HepG2 (cell line): Measurements from ENCODE around the gene TSC22D3. TPM values are rescaled to one million over a fixed set of nuclear protein-coding genes. Genes with fewer than 3 reads are reported as not detected.

ENCODE experiments used
- ATAC-seq: fragments of 200-7000 bp; cut with Tn5 transposase; 3 replicates; pipeline ENCODE4 v1.9.1; 2020; ENCODE audit warnings: mild to moderate bottlenecking, moderate library complexity
- BruUV-seq: library from RNA; stranded (reverse); fragments of 400-500 nt; replicated peaks from 2 replicates; lab custom pipeline; 2021; lab: Mats Ljungman, UMichigan
- CTCF ChIA-PET: fragments of 300-600 bp; formaldehyde crosslinking; extraction: SDS; loops from one replicate; lab custom pipeline; 2021; ENCODE audit warnings: low total read pairs, inconsistent platforms, low intra/inter-chr PET ratio; lab: Yijun Ruan, JAX
- POLR2A ChIA-PET: fragments of 350-600 bp; sonication (Branson Sonifier 250); formaldehyde crosslinking; loops from one replicate; lab custom pipeline; 2020; ENCODE audit warnings: antibody characterized with exemption, inconsistent platforms; lab: Yijun Ruan, JAX
- DNase-seq: peaks from one replicate; pipeline ENCODE4 v3.0.0-alpha.2; 2015; ENCODE audit warnings: low spot score
- FAIRE-seq: peaks from 3 replicates; lab custom pipeline; 2011; peaks lifted over from hg19 to GRCh38; lab: Jason Lieb, UNC
- H2AFZ ChIP-seq: one replicate; pipeline ENCODE4 v1.6.1; 2011; ENCODE audit warnings: low read length, inconsistent platforms
- H3K27ac ChIP-seq: fragments of 300-600 bp; 3 replicates; pipeline ENCODE4 v1.8.0; 2011; ENCODE audit warnings: mixed run types, mild to moderate bottlenecking, mixed read lengths, low read length, inconsistent platforms; ENCODE audit not compliant: insufficient read depth; ENCODE audit errors: extremely low read length
- H3K27me3 ChIP-seq, 2 experiments: fragments of 200-600 bp in 1 of 2; 2 replicates in 1 of 2; 3 replicates in 1 of 2; pipeline versions ENCODE4 v1.6.0 to v1.8.0; 2011; ENCODE audit warnings: low read length in 2 of 2, mild to moderate bottlenecking in 2 of 2, moderate library complexity in 2 of 2, inconsistent platforms in 1 of 2; ENCODE audit not compliant: insufficient read depth in 2 of 2, control insufficient read depth in 1 of 2
- H3K36me3 ChIP-seq, 2 experiments: fragments of 200-600 bp in 1 of 2; replicated peaks in 1 of 2; 2 replicates in 1 of 2; 3 replicates in 1 of 2; pipeline versions ENCODE4 v1.5.1 to v1.8.0; 2011; ENCODE audit warnings: low read length in 2 of 2, inconsistent platforms in 1 of 2; ENCODE audit not compliant: insufficient read depth in 2 of 2, control insufficient read depth in 1 of 2
- H3K4me1 ChIP-seq: 2 replicates; pipeline ENCODE4 v1.5.1; 2012; ENCODE audit warnings: low read length, inconsistent platforms; ENCODE audit not compliant: insufficient read depth
- H3K4me2 ChIP-seq: 2 replicates; pipeline ENCODE4 v1.6.0; 2011; ENCODE audit warnings: low read depth, low read length, inconsistent platforms
- H3K4me3 ChIP-seq, 3 experiments: fragments of 200-600 bp in 1 of 3; sonication (generic), shearing (Covaris generic) in 1 of 3; replicated peaks in 1 of 3; 2 replicates each; pipeline ENCODE4 v1.5.1; 2011 to 2016; ENCODE audit warnings: low read length in 3 of 3, inconsistent platforms in 2 of 3, low read depth in 2 of 3, mild to moderate bottlenecking in 2 of 3, control low read depth in 1 of 3, mixed read lengths in 1 of 3; ENCODE audit not compliant: insufficient read depth in 1 of 3
- H3K79me2 ChIP-seq: one replicate; pipeline ENCODE4 v1.6.1; 2011; ENCODE audit warnings: low read length, inconsistent platforms; ENCODE audit not compliant: insufficient read depth
- H3K9ac ChIP-seq: 2 replicates; pipeline ENCODE4 v1.6.0; 2011; ENCODE audit warnings: mild to moderate bottlenecking, low read depth, low read length, inconsistent platforms; ENCODE audit not compliant: insufficient read depth
- H3K9me3 ChIP-seq: 2 replicates; pipeline ENCODE4 v1.5.1; 2012; ENCODE audit warnings: mild to moderate bottlenecking, low read length
- H4K20me1 ChIP-seq: 2 replicates; pipeline ENCODE4 v1.6.0; 2011; ENCODE audit warnings: inconsistent platforms, mild to moderate bottlenecking, low read length, moderate library complexity; ENCODE audit not compliant: insufficient read depth
- ADNP ChIP-seq: sonication (generic); formaldehyde crosslinking; IDR thresholded peaks from 2 replicates; pipeline ENCODE4 v1.4.0; 2020; ENCODE audit warnings: missing genetic modification reagents
- EZH2 ChIP-seq: conservative IDR thresholded peaks from 2 replicates; pipeline ENCODE4 v1.6.1; 2012; ENCODE audit warnings: mild to moderate bottlenecking, low read depth, low read length, moderate library complexity
- HMG20A ChIP-seq: IDR thresholded peaks from 2 replicates; pipeline ENCODE4 v1.6.1; 2016; ENCODE audit warnings: borderline replicate concordance
- ZMAT3 ChIP-seq: sonication (generic); formaldehyde crosslinking; conservative IDR thresholded peaks from 2 replicates; pipeline ENCODE4 v1.7.0; 2021; ENCODE audit warnings: missing genetic modification reagents
- ZNF260 ChIP-seq: sonication (generic); formaldehyde crosslinking; IDR thresholded peaks from 2 replicates; pipeline ENCODE4 v1.4.0; 2020; ENCODE audit warnings: missing genetic modification reagents, low read depth, mild to moderate bottlenecking, borderline replicate concordance
- ZNF317 ChIP-seq: sonication (generic); formaldehyde crosslinking; IDR thresholded peaks from 2 replicates; pipeline ENCODE4 v1.5.0; 2020; ENCODE audit warnings: mild to moderate bottlenecking, missing genetic modification reagents
- ZNF563 ChIP-seq: sonication (generic); formaldehyde crosslinking; IDR thresholded peaks from 2 replicates; pipeline ENCODE4 v1.8.0; 2022; ENCODE audit warnings: mild to moderate bottlenecking, moderate library complexity, missing genetic modification reagents
- WGBS: methylation state at CpG from one replicate; pipeline ENCODE4 v1.1.6; 2017; ENCODE audit warnings: low lambda C conversion rate; 5-methylcytosine and 5-hydroxymethylcytosine counted together
- in situ Hi-C: cut with HindIII; loops from 2 replicates; pipeline ENCODE4 v1.10.0; 2017; ENCODE audit warnings: low pct_unique_long_range_greater_than_20kb; ENCODE audit not compliant: extremely low pct_ligation_motif_present
- intact Hi-C: fragments of 100-400 bp; cut with micrococcal nuclease; formaldehyde crosslinking; loops from one replicate; pipeline ENCODE4 v1.10.0; 2022; ENCODE audit not compliant: unreplicated experiment
- polyA plus RNA-seq, 8 experiments: library from polyadenylated mRNA; depleted of rRNA in 3 of 8; stranded (reverse) in 7 of 8; unstranded in 1 of 8; fragments of >200 nt; fragmentation: Illumina TruSeq in 4 of 8; extraction: Trizol in 4 of 8; gene quantifications; 2 replicates each; pipeline versions ENCODE4 v1.2.1 to v1.2.3, GENCODE V29; 2011 to 2016; ENCODE audit warnings: low read depth in 4 of 8, missing spikeins in 1 of 8, mixed read lengths in 1 of 8; ENCODE audit not compliant: insufficient read depth in 1 of 8
- total RNA-seq, 5 experiments: library from RNA; depleted of rRNA; stranded (reverse); fragments of >200 nt; fragmentation: Illumina TruSeq; extraction: Trizol; gene quantifications; 2 replicates each; pipeline ENCODE4 v1.2.3, GENCODE V29; 2016; ENCODE audit warnings: low read depth in 1 of 5
- TF ChIP-seq, protein P1 (sequence below): sonication (generic); formaldehyde crosslinking; IDR thresholded peaks from 2 replicates; pipeline ENCODE4 v1.8.0; 2022; ENCODE audit warnings: low read depth, missing genetic modification reagents
- TF ChIP-seq, protein P2 (sequence below): IDR thresholded peaks from 2 replicates; pipeline ENCODE4 v1.6.1; 2016

The TSC22D3 gene
- total and polyA plus RNA-seq, 2 of the 13 experiments (the other 11 are each of a cell fraction or from before 2014, with no cell fraction given): 0.82 to 1.5 TPM

DNA sequence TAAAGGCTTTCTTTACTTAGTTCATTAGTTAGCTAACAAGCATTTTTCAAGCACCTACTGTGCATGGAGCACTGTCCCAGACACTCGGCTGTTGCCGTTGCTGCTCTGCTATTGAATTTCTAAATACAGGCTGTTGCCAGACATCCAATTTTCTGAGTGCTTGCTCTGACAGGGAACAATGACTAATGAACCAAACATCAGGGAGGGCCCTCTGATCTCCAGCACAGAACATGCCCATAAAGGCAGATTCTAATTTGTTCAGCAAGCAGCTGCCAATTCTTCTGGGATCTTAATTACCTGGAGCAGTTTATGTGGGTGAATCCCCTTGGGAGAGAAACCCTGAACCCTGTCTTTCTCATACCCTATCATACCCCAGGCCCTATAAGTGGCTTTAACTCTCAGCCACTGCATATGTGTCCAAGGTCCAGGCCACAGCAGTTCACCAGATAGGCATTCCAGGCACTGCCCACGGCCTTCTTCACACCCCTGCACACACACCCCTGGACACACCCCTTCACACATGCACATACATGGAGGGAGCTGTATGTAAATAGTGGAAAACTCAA, 27.9 kb downstream of the TSC22D3 start:
- intact Hi-C loops (no loop called here), in situ Hi-C loops (no loop called here)
- Histone ChIP-seq H3K4me1 (peaks cover 8% of the 10 kb centered on the region), H3K4me3 (no peak overlapping the region), H3K27ac (no peak overlapping the region), H4K20me1 (no peaks in the 10 kb centered on the region), H3K9ac (no peak overlapping the region), H2AFZ (no peak overlapping the region), H3K9me3 (no peaks in the 10 kb centered on the region), H3K36me3 (no peaks in the 10 kb centered on the region), H3K79me2 (no peaks in the 10 kb centered on the region), H3K27me3 (no peaks in the 10 kb centered on the region), H3K4me2 (no peak overlapping the region)
- TF ChIP-seq, protein P1, sequence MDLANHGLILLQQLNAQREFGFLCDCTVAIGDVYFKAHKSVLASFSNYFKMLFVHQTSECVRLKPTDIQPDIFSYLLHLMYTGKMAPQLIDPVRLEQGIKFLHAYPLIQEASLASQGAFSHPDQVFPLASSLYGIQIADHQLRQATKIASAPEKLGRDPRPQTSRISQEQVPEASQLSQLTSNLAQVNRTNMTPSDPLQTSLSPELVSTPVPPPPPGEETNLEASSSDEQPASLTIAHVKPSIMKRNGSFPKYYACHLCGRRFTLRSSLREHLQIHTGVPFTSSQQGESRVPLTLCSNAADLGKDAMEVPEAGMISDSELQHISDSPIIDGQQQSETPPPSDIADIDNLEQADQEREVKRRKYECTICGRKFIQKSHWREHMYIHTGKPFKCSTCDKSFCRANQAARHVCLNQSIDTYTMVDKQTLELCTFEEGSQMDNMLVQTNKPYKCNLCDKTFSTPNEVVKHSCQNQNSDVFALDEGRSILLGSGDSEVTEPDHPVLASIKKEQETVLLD (CRISPR knock-in tag): no peak
- TF ChIP-seq, protein P2, sequence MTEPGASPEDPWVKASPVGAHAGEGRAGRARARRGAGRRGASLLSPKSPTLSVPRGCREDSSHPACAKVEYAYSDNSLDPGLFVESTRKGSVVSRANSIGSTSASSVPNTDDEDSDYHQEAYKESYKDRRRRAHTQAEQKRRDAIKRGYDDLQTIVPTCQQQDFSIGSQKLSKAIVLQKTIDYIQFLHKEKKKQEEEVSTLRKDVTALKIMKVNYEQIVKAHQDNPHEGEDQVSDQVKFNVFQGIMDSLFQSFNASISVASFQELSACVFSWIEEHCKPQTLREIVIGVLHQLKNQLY (CRISPR knock-in tag): no peak
- TF ChIP-seq EZH2 (no peak), HMG20A (CRISPR knock-in tag) (no peak), ZNF260 (no peak), ZMAT3 (CRISPR knock-in tag) (no peak), ZNF317 (CRISPR knock-in tag) (no peak), ADNP (CRISPR knock-in tag) (no peak), ZNF563 (CRISPR knock-in tag) (no peak)
- ATAC-seq (no peak), DNase-seq (no peak), FAIRE-seq (no peak)
- ChIA-PET CTCF (no interaction called here), POLR2A (no interaction called here)
- WGBS: 10% methylated on average over 2 of the region's 3 CpGs
- BruUV-seq: no TSS peak
